ENCODE measurements around the gene C17orf100.

- no peak for TF ChIP-seq JUNB (IDR thresholded peaks at IDR 0.05)
- no peak for TF ChIP-seq POLR2A (IDR thresholded peaks at IDR 0.05; ENCODE audit: low read length)
- no peak for TF ChIP-seq MAFK (IDR thresholded peaks at IDR 0.05; ENCODE audit: partially characterized antibody)
- no peak for TF ChIP-seq EP300 (IDR thresholded peaks at IDR 0.05)
- TF ChIP-seq BHLHE40 (IDR thresholded peaks at IDR 0.05; ENCODE audit: low read depth, low read length), result no peak
- no peak for TF ChIP-seq CBX8 (IDR thresholded peaks at IDR 0.05)
- no peak for TF ChIP-seq USF2 (IDR thresholded peaks at IDR 0.05)
- TF ChIP-seq CTCF (IDR thresholded peaks at IDR 0.05), result no peak
- TF ChIP-seq NPAS2 (CRISPR knock-in tag; IDR thresholded peaks at IDR 0.05; ENCODE audit: borderline replicate concordance), result no peak
- no peak for TF ChIP-seq ZSCAN20 (CRISPR knock-in tag; IDR thresholded peaks at IDR 0.05)
- TF ChIP-seq JUN (IDR thresholded peaks at IDR 0.05), result no peak
- no peak for TF ChIP-seq RAD21 (conservative IDR thresholded peaks at IDR 0.05 in 1 of 2, IDR thresholded peaks at IDR 0.05 in 1 of 2)
- TF ChIP-seq KDM5A (IDR thresholded peaks at IDR 0.05), result no peak
- no peak for TF ChIP-seq SREBF2 (IDR thresholded peaks at IDR 0.05)
Measured at GRCh38 chr17:6611231-6611630, 40.3 kb upstream of the C17orf100 start.
